ENCODE data around the gene CHST11. TPM values are rescaled to one million over a fixed set of nuclear protein-coding genes. Genes with fewer than 3 reads are reported as not detected.

The CHST11 gene
- total and polyA plus RNA-seq, 10 of the 15 experiments (the other 5 are each of a cell fraction or from before 2014, with no cell fraction given) = 1.9 to 38.1 (median 17.2) TPM

DNA sequence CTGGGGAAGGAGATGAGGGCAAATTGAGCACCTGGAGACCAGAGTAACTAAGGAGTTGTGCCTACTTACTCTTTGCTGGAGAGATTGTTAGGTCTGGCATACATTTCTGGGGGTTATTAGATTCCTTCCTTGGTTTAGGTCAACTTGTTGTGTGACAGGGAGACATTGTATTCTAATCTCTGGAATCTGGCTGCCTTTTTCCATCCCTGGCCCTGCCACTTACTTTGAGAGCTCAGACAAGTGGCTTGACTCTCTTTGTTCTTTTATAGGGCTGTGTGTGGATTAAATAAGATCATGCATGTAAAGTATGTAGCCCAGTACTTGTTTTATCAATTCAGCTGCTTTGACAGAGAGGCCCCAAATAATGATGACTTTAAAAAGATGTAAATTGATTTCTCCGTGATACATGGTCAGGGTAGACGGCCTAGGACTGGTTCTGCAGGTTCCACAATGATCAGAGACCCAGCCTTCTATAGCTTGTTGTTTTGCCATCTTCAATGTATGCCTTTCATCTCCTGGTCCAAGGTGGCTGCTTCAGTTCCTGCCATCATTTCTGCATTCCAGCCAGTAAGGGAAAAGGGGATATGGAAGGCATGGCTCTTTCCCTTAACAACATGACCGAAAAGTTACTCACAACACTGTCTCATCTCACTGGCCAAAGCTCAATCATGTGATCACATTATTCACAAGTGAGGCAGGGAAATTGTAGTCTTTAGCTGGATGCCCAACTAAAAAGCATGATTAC, 72.6 kb downstream of the CHST11 start (continued):
- TF ChIP-seq MLLT1 (IDR thresholded peaks at IDR 0.05) (no peak), BACH1 (IDR thresholded peaks at IDR 0.05; ENCODE audit: borderline replicate concordance) (no peak), GATAD2B (conservative IDR thresholded peaks at IDR 0.05; ENCODE audit: low read depth) (no peak), CHD1 (IDR thresholded peaks at IDR 0.05; ENCODE audit: low read depth, low read length) (no peak), MTA2 (IDR thresholded peaks at IDR 0.05; ENCODE audit: low read depth) (no peak), SREBF1 (IDR thresholded peaks at IDR 0.05; ENCODE audit: low read length) (no peak), MYC (IDR thresholded peaks at IDR 0.05; ENCODE audit: insufficient read depth, insufficient read length, insufficient replicate concordance, low read length, severe bottlenecking) (no peak)

- Histone ChIP-seq H3K27me3 (replicated peaks in 1 of 2; ENCODE audit: control insufficient read depth in 2 of 2, insufficient read depth in 2 of 2, low read length in 1 of 2) (no peaks in the 10 kb centered on the region), H3K27ac (ENCODE audit: control insufficient read depth, insufficient read depth) (no peak overlapping the region), H4K20me1 (ENCODE audit: control insufficient read depth, insufficient read depth) (no peaks in the 10 kb centered on the region; the same call in 1 of the 2 replicates), H3K79me2 (ENCODE audit: control insufficient read depth, insufficient read depth, low read length) (peaks cover 11% of the 10 kb centered on the region), H2AFZ (ENCODE audit: control insufficient read depth, low read depth, low read length) (no peak overlapping the region), H3K9me3 (replicated peaks; ENCODE audit: control insufficient read depth, insufficient read depth, low read length) (no peaks in the 10 kb centered on the region; the same call in 2 of the 3 replicates), H3K4me3 (no peak overlapping the region), H3K9ac (ENCODE audit: control insufficient read depth, insufficient read depth, low read length) (no peak overlapping the region), H3K4me2 (ENCODE audit: control insufficient read depth, insufficient read depth) (no peak overlapping the region), H3K36me3 (ENCODE audit: control insufficient read depth in 2 of 2, insufficient read depth in 2 of 2, low read length in 1 of 2) (peaks cover 0 to 2% of the 10 kb centered on the region in 2 experiments; a peak in 2 of 4 replicates), H3K4me1 (ENCODE audit: control insufficient read depth, insufficient read depth, low read length) (peaks cover 9% of the 10 kb centered on the region; the same call in 1 of the 2 replicates)
- ChIA-PET RAD21 (ENCODE audit: unreplicated experiment) (no interaction called here), POLR2A (interaction anchor here (0.7 to 1.2 kb wide), 2 partner anchors 11 to 36 kb away, joined by 3 to 4 read pairs; no protein-coding TSS in a partner anchor), CTCF (interaction anchor here (1.3 kb wide), 1 partner anchor 30 kb away, joined by 3 read pairs; no protein-coding TSS in a partner anchor), SMC1A (ENCODE audit: uncharacterized antibody, unreplicated experiment) (interaction anchor here (1.1 to 1.2 kb wide), 2 partner anchors 29 to 75 kb away, joined by 3 to 4 read pairs; no protein-coding TSS in a partner anchor)
- 51% methylated on average over 2 of the region's 2 CpGs for WGBS (ENCODE audit: insufficient coverage, insufficient replicate concordance, low lambda C conversion rate, missing lambda C conversion rate)
- no TSS peak for BruUV-seq (replicated peaks)
- ATAC-seq (no peak), FAIRE-seq (no peak), DNase-seq (ENCODE audit: low read depth, low spot score) (no peak)
- in situ Hi-C loops (cut with MboI) (no loop called here), intact Hi-C loops (cut with micrococcal nuclease; ENCODE audit: unreplicated experiment) (no loop called here)
- TF ChIP-seq ZBED1 (IDR thresholded peaks at IDR 0.05; ENCODE audit: borderline replicate concordance) (no peak), SREBF1 (IDR thresholded peaks at IDR 0.05; ENCODE audit: low read length) (no peak), ZNF207 (IDR thresholded peaks at IDR 0.05; ENCODE audit: borderline replicate concordance) (no peak), RCOR1 (conservative IDR thresholded peaks at IDR 0.05; ENCODE audit: low read depth, low read length) (no peak), NFYA (IDR thresholded peaks at IDR 0.05; ENCODE audit: borderline replicate concordance, low read depth, low read length) (no peak), STAT3 (IDR thresholded peaks at IDR 0.05; ENCODE audit: low read depth, low read length) (no peak), POLR2AphosphoS5 (IDR thresholded peaks at IDR 0.05; ENCODE audit: low read length) (no peak), E2F4 (IDR thresholded peaks at IDR 0.05; ENCODE audit: low read depth, low read length) (no peak), RUNX3 (IDR thresholded peaks at IDR 0.05; ENCODE audit: low read length) (no peak), KAT2A (conservative IDR thresholded peaks at IDR 0.05; ENCODE audit: control insufficient read depth, low read depth, low read length) (no peak), RB1 (IDR thresholded peaks at IDR 0.05; ENCODE audit: borderline replicate concordance) (no peak), RELA (IDR thresholded peaks at IDR 0.05; ENCODE audit: borderline replicate concordance, partially characterized antibody) (no peak)
- TF ChIP-seq, protein P1, sequence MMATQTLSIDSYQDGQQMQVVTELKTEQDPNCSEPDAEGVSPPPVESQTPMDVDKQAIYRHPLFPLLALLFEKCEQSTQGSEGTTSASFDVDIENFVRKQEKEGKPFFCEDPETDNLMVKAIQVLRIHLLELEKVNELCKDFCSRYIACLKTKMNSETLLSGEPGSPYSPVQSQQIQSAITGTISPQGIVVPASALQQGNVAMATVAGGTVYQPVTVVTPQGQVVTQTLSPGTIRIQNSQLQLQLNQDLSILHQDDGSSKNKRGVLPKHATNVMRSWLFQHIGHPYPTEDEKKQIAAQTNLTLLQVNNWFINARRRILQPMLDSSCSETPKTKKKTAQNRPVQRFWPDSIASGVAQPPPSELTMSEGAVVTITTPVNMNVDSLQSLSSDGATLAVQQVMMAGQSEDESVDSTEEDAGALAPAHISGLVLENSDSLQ (IDR thresholded peaks at IDR 0.05) = no peak
These were observed 75.9 kb downstream of the CHST11 start for GRCh38 chr12:104532636-104533035.
